PC-3 (cell line): ENCODE results near the gene OR4Q2.

Experiments
- EZH2 ChIP-seq: fragments of 300-600 bp; sonication (generic); IDR thresholded peaks from one replicate; pipeline ENCODE4 v1.6.1; 2017; ENCODE audit warnings: antibody characterized with exemption, mild to moderate bottlenecking, low read length; ENCODE audit not compliant: unreplicated experiment
- TF ChIP-seq, protein P1 (sequence below): fragments of 300-600 bp; sonication (generic); conservative IDR thresholded peaks from 2 replicates; pipeline ENCODE4 v1.5.1; 2017; ENCODE audit warnings: antibody characterized with exemption, low read depth, mild to moderate bottlenecking, low read length

- no peak for TF ChIP-seq EZH2
- TF ChIP-seq, protein P1, sequence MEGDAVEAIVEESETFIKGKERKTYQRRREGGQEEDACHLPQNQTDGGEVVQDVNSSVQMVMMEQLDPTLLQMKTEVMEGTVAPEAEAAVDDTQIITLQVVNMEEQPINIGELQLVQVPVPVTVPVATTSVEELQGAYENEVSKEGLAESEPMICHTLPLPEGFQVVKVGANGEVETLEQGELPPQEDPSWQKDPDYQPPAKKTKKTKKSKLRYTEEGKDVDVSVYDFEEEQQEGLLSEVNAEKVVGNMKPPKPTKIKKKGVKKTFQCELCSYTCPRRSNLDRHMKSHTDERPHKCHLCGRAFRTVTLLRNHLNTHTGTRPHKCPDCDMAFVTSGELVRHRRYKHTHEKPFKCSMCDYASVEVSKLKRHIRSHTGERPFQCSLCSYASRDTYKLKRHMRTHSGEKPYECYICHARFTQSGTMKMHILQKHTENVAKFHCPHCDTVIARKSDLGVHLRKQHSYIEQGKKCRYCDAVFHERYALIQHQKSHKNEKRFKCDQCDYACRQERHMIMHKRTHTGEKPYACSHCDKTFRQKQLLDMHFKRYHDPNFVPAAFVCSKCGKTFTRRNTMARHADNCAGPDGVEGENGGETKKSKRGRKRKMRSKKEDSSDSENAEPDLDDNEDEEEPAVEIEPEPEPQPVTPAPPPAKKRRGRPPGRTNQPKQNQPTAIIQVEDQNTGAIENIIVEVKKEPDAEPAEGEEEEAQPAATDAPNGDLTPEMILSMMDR = no peak
Observed at GRCh38 chr14:20019257-20019865, 17.4 kb downstream of the OR4Q2 start, which contains the start of gene OR4K14.
